A549 (cell line): ENCODE results near the gene STAT4. TPM values are rescaled to one million over a fixed set of nuclear protein-coding genes. Genes with fewer than 3 reads are reported as not detected.

Source experiments
- ATAC-seq, 2 experiments: fragments of 200-7000 bp in 1 of 2; fragments of >200 bp in 1 of 2; cut with Nextera tagmentation in 1 of 2; cut with Tn5 transposase in 1 of 2; 3 replicates each; pipeline versions ENCODE4 v1.8.0 to v1.9.1; 2018 to 2020; ENCODE audit warnings: mild to moderate bottlenecking in 1 of 2, moderate library complexity in 1 of 2
- CTCF ChIA-PET: fragments of 300-600 bp; sonication (Branson Sonifier 250); formaldehyde crosslinking; extraction: SDS; loops from one replicate; lab custom pipeline; 2021; ENCODE audit warnings: antibody characterized with exemption, inconsistent platforms; lab: Yijun Ruan, JAX
- POLR2A ChIA-PET: fragments of 350-600 bp; formaldehyde crosslinking; extraction: SDS; loops from one replicate; lab custom pipeline; 2021; ENCODE audit warnings: antibody characterized with exemption, inconsistent platforms; lab: Yijun Ruan, JAX
- DNase-seq, 2 experiments: peaks; one replicate each; pipeline versions ENCODE4 v3.0.0 to v3.0.0-alpha.2; 2011 to 2016; ENCODE audit warnings: low read depth in 1 of 2, low spot score in 1 of 2
- FAIRE-seq: peaks from 2 replicates; lab custom pipeline; 2011; peaks lifted over from hg19 to GRCh38; lab: Jason Lieb, UNC
- H3K27ac ChIP-seq, 2 experiments: fragments of >200 bp; sonication (Bioruptor Twin); formaldehyde crosslinking; 3 replicates each; pipeline ENCODE4 v1.5.1; 2016 to 2017
- H3K4me1 ChIP-seq: fragments of >200 bp; sonication (Bioruptor Twin); formaldehyde crosslinking; 3 replicates; pipeline ENCODE4 v1.6.1; 2016
- H3K4me2 ChIP-seq: fragments of >200 bp; sonication (Bioruptor Twin); formaldehyde crosslinking; 3 replicates; pipeline ENCODE4 v1.6.1; 2016
- H3K4me3 ChIP-seq: fragments of >200 bp; sonication (Bioruptor Twin); formaldehyde crosslinking; 3 replicates; pipeline ENCODE4 v1.5.1; 2016
- H3K9me3 ChIP-seq: fragments of >200 bp; sonication (Bioruptor Twin); formaldehyde crosslinking; 3 replicates; pipeline ENCODE4 v1.6.1; 2016
- CHD4 ChIP-seq: fragments of 200-600 bp; sonication (generic); IDR thresholded peaks from 2 replicates; pipeline ENCODE4 v1.6.1; 2016; ENCODE audit warnings: antibody characterized with exemption, mild to moderate bottlenecking, borderline replicate concordance
- ESRRA ChIP-seq: fragments of 150-350 bp; IDR thresholded peaks from 2 replicates; pipeline ENCODE4 v1.6.1; 2014; ENCODE audit warnings: mild to moderate bottlenecking, low read length, borderline replicate concordance
- FOSL2 ChIP-seq, 2 experiments: fragments of 450-650 bp in 1 of 2; fragments of >200 bp in 1 of 2; sonication (Bioruptor Twin) in 1 of 2; formaldehyde crosslinking; IDR thresholded peaks; 2 replicates each; pipeline versions ENCODE4 v1.5.0 to v1.6.1; 2016 to 2020; ENCODE audit warnings: mild to moderate bottlenecking in 1 of 2, moderate library complexity in 1 of 2
- GATA3 ChIP-seq: IDR thresholded peaks from 2 replicates; pipeline ENCODE4 v1.6.1; 2012; ENCODE audit warnings: borderline replicate concordance
- HDAC2 ChIP-seq: fragments of 200-600 bp; sonication (generic); IDR thresholded peaks from 2 replicates; pipeline ENCODE4 v1.6.1; 2016
- HEYL ChIP-seq: fragments of 250-450 bp; sonication (Bioruptor Pico); IDR thresholded peaks from 2 replicates; pipeline ENCODE4 v1.8.0; 2021; ENCODE audit warnings: mild to moderate bottlenecking, moderate library complexity
- HOXB13 ChIP-seq: fragments of 250-450 bp; sonication (Bioruptor Pico); IDR thresholded peaks from 2 replicates; pipeline ENCODE4 v1.5.0; 2020; ENCODE audit warnings: low read depth, mild to moderate bottlenecking, moderate library complexity
- MAFK ChIP-seq: fragments of 450-650 bp; IDR thresholded peaks from 2 replicates; pipeline ENCODE4 v1.6.1; 2014; ENCODE audit not compliant: partially characterized antibody
- MAZ ChIP-seq: fragments of 150-350 bp; IDR thresholded peaks from 2 replicates; pipeline ENCODE4 v1.6.1; 2014; ENCODE audit warnings: antibody characterized with exemption, low read depth, low read length, borderline replicate concordance
- MYC ChIP-seq: IDR thresholded peaks from 2 replicates; pipeline ENCODE4 v1.6.1; 2012; ENCODE audit warnings: mild to moderate bottlenecking, inconsistent platforms, low read length, improper control_type of control experiment, borderline replicate concordance
- NPAS2 ChIP-seq: fragments of 250-450 bp; sonication (Bioruptor Pico); IDR thresholded peaks from 2 replicates; pipeline ENCODE4 v1.8.0; 2022; ENCODE audit warnings: mild to moderate bottlenecking, moderate library complexity, borderline replicate concordance
- NR3C1 ChIP-seq: fragments of >200 bp; sonication (Bioruptor Twin); formaldehyde crosslinking; IDR thresholded peaks from 3 replicates; pipeline ENCODE4 v1.6.1; 2017
- PBX3 ChIP-seq: IDR thresholded peaks from 2 replicates; pipeline ENCODE4 v1.6.1; 2012
- POLR2A ChIP-seq: IDR thresholded peaks from 2 replicates; pipeline ENCODE4 v1.6.1; 2012; ENCODE audit warnings: mild to moderate bottlenecking, low read length
- RNF2 ChIP-seq: fragments of 200-600 bp; sonication (generic); IDR thresholded peaks from 2 replicates; pipeline ENCODE4 v1.6.1; 2016; ENCODE audit warnings: low read depth, mild to moderate bottlenecking, antibody characterized with exemption, moderate library complexity, borderline replicate concordance
- SMC3 ChIP-seq: fragments of >200 bp; sonication (Bioruptor Twin); formaldehyde crosslinking; IDR thresholded peaks from 3 replicates; pipeline ENCODE4 v1.6.1; 2018; ENCODE audit warnings: inconsistent platforms
- SREBF2 ChIP-seq: fragments of 450-650 bp; IDR thresholded peaks from 2 replicates; pipeline ENCODE4 v1.6.1; 2014; ENCODE audit warnings: mild to moderate bottlenecking, moderate library complexity
- TFCP2L1 ChIP-seq: fragments of 250-450 bp; sonication (Bioruptor Pico); IDR thresholded peaks from 2 replicates; pipeline ENCODE4 v1.5.0; 2021; ENCODE audit warnings: mild to moderate bottlenecking
- TP53 ChIP-seq: fragments of 250-450 bp; sonication (Bioruptor Pico); IDR thresholded peaks from 2 replicates; pipeline ENCODE4 v1.5.0; 2021; ENCODE audit warnings: mild to moderate bottlenecking, moderate library complexity
- ZFP36 ChIP-seq: fragments of 450-650 bp; IDR thresholded peaks from 2 replicates; pipeline ENCODE4 v1.6.1; 2014; ENCODE audit warnings: borderline replicate concordance; ENCODE audit not compliant: partially characterized antibody
- ZSCAN20 ChIP-seq: fragments of 250-450 bp; sonication (Bioruptor Pico); IDR thresholded peaks from 2 replicates; pipeline ENCODE4 v1.8.0; 2022; ENCODE audit warnings: mild to moderate bottlenecking, moderate library complexity
- WGBS: methylation state at CpG from one replicate; pipeline ENCODE4 v1.1.6; 2017; ENCODE audit errors: missing lambda C conversion rate; 5-methylcytosine and 5-hydroxymethylcytosine counted together
- polyA plus RNA-seq, 4 experiments: library from polyadenylated mRNA; depleted of rRNA in 3 of 4; stranded (reverse); fragments of >200 nt; fragmentation: RNase III in 1 of 4; extraction: RNeasy Plus Mini Kit Qiagen cat#74134 plus additional on column Dnase treatment in 1 of 4; gene quantifications; 2 replicates in 3 of 4; 3 replicates in 1 of 4; pipeline ENCODE4 v1.2.3, GENCODE V29; 2011 to 2017
- TF ChIP-seq, protein P1 (sequence below): IDR thresholded peaks from 2 replicates; pipeline ENCODE4 v1.6.1; 2012; ENCODE audit warnings: low read depth, borderline replicate concordance
- TF ChIP-seq, protein P2 (sequence below): fragments of 150-350 bp; IDR thresholded peaks from 2 replicates; pipeline ENCODE4 v1.6.1; 2014; ENCODE audit warnings: low read depth, mild to moderate bottlenecking, low read length

STAT4 gene
- polyA plus RNA-seq, 2 of the 4 experiments (the other 2 are of a cell fraction), result 11.6 to 34.4 TPM

DNA sequence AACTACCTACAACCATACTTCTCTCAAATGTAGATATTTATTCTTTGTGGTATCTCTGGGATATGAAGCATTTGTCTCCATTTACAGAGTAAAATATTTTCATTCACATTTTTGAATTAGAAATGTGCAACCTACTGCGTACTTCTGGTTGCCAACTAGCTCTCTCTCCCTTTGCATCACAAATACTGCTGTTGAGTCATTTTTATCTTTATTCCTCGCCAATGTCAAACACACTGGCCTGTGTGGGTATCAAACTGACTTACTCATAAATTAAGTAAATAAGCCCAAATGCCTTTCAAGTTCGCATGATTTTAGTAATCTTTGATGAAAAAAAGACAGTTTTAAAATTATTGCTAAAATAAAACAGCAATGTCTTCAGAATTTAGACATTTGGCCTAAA, 67.3 kb downstream of the STAT4 start:
- ChIA-PET CTCF (no interaction called here), POLR2A (no interaction called here)
- Histone ChIP-seq H3K9me3 (no peaks in the 10 kb centered on the region), H3K4me2 (no peak overlapping the region), H3K4me1 (no peaks in the 10 kb centered on the region), H3K4me3 (no peak overlapping the region), H3K27ac (no peak overlapping the region)
- FAIRE-seq, result no peak
- no peak for DNase-seq
- no peak for TF ChIP-seq NR3C1
- TF ChIP-seq POLR2A, result no peak
- TF ChIP-seq CHD4, result no peak
- TF ChIP-seq SMC3, result no peak
- ATAC-seq, result no peak
- WGBS, result 69% methylated on average over 3 of the region's 3 CpGs

- no peak for TF ChIP-seq HOXB13
- no peak for TF ChIP-seq ZFP36
- no peak for TF ChIP-seq NPAS2 (CRISPR knock-in tag)
- TF ChIP-seq RNF2, result no peak
- TF ChIP-seq TP53 (CRISPR knock-in tag), result no peak
- no peak for TF ChIP-seq TFCP2L1 (CRISPR knock-in tag)
- no peak for TF ChIP-seq HEYL
- TF ChIP-seq MAZ, result no peak
- TF ChIP-seq HDAC2, result no peak
- Histone ChIP-seq H3K27ac (no peak overlapping the region), H3K9me3 (no peaks in the 10 kb centered on the region), H3K4me3 (no peak overlapping the region), H3K4me1 (no peaks in the 10 kb centered on the region), H3K4me2 (no peak overlapping the region)
- 64% methylated on average over 2 of the region's 2 CpGs for WGBS
- DNase-seq, result no peak
- no peak for FAIRE-seq
- POLR2A ChIA-PET, result no interaction called here
- no peak for ATAC-seq
- CTCF ChIA-PET, result no interaction called here
These were observed 68.5 kb downstream of the STAT4 start for GRCh38 chr2:191082321-191082720.

DNA sequence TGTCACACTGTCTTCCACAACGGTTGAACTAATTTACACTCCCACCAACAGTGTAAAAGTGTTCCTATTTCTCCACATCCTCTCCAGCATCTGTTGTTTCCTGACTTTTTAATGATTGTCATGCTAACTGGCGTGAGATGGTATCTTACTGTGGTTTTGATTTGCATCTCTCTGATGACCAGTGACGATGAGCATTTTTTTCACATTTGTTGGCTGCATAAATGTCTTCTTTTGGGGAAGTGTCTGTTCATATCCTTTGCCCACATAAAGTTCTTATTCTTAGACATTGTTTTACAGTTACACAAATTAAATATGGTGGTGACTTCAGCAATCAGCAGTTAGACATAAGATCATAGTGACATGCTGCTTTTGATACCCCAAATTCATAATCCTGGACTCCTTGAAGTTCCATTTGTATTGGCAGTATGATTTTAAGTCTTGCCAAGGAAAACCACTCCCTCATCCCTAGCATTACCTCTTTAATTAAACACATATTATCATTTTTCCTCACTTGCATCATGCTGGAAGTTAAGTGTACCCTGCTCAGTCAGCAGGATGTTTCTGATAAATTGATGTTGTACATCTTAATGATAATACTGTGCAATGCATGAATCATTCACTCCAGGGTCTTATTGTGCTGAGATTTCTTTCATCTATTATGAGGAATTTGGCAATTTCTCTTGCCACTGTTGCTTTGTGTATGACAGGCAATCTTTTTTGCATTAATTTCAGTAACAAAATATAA, 69.2 kb downstream of the STAT4 start:
- ATAC-seq, result no peak
- no peaks in the 10 kb centered on the region for H3K9me3 ChIP-seq
- TF ChIP-seq PBX3, result no peak
- no peak for TF ChIP-seq HDAC2
- TF ChIP-seq ESRRA, result no peak
- no peak for TF ChIP-seq ZSCAN20 (CRISPR knock-in tag)
- TF ChIP-seq, protein P1, sequence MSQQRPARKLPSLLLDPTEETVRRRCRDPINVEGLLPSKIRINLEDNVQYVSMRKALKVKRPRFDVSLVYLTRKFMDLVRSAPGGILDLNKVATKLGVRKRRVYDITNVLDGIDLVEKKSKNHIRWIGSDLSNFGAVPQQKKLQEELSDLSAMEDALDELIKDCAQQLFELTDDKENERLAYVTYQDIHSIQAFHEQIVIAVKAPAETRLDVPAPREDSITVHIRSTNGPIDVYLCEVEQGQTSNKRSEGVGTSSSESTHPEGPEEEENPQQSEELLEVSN, result no peak
- TF ChIP-seq RNF2, result no peak
- no peak for TF ChIP-seq GATA3
- TF ChIP-seq SREBF2, result no peak
- TF ChIP-seq MYC, result no peak
- no peak for TF ChIP-seq FOSL2 (IDR thresholded peaks at IDR 0.05)
- no peak for TF ChIP-seq FOSL2 (CRISPR knock-in tag; IDR thresholded peaks at IDR 0.05)
- TF ChIP-seq, protein P2, sequence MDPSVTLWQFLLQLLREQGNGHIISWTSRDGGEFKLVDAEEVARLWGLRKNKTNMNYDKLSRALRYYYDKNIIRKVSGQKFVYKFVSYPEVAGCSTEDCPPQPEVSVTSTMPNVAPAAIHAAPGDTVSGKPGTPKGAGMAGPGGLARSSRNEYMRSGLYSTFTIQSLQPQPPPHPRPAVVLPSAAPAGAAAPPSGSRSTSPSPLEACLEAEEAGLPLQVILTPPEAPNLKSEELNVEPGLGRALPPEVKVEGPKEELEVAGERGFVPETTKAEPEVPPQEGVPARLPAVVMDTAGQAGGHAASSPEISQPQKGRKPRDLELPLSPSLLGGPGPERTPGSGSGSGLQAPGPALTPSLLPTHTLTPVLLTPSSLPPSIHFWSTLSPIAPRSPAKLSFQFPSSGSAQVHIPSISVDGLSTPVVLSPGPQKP, result no peak
- no peak for TF ChIP-seq MAFK
- TF ChIP-seq, all 56 proteins: peak for 0
- no peak overlapping the region for H3K27ac ChIP-seq
- POLR2A ChIA-PET, result no interaction called here
- DNase-seq (no peak), FAIRE-seq (no peak)
- CTCF ChIA-PET, result no interaction called here
- 40% methylated on average over 3 of the region's 3 CpGs for WGBS
- H3K4me2 ChIP-seq, result no peak overlapping the region
- no peak overlapping the region for H3K4me3 ChIP-seq
- no peaks in the 10 kb centered on the region for H3K4me1 ChIP-seq
